Caco-2 (cell line): ENCODE data around the gene IFIT2. TPM values are rescaled to one million over a fixed set of nuclear protein-coding genes. Genes with fewer than 3 reads are reported as not detected.

ENCODE experiments used
- BruUV-seq: library from RNA; stranded (reverse); fragments of 400-500 nt; replicated peaks from 2 replicates; lab custom pipeline; 2021; lab: Mats Ljungman, UMichigan
- CTCF ChIA-PET: fragments of 300-600 bp; sonication (Branson Sonifier 250); formaldehyde crosslinking; loops from one replicate; lab custom pipeline; 2022; ENCODE audit warnings: antibody characterized with exemption; lab: Charles Lee
- POLR2A ChIA-PET: fragments of 300-600 bp; sonication (Branson Sonifier 250); formaldehyde crosslinking; loops from one replicate; lab custom pipeline; 2022; ENCODE audit warnings: antibody characterized with exemption; lab: Charles Lee
- DNase-seq, 2 experiments: peaks; one replicate each; pipeline versions ENCODE4 v3.0.0 to v3.0.0-alpha.2; 2020 to 2022
- H3K27me3 ChIP-seq: replicated peaks from 2 replicates; pipeline ENCODE4 v1.6.0; 2011; ENCODE audit warnings: low read length; ENCODE audit not compliant: control insufficient read depth, insufficient read depth
- H3K36me3 ChIP-seq: 2 replicates; pipeline ENCODE4 v1.5.1; 2011; ENCODE audit warnings: low read length; ENCODE audit not compliant: control insufficient read depth, insufficient read depth
- H3K4me1 ChIP-seq: fragments of 250-450 bp; sonication (Bioruptor Pico); 2 replicates; pipeline ENCODE4 v1.5.1; 2020; ENCODE audit warnings: mild to moderate bottlenecking
- H3K4me3 ChIP-seq: 2 replicates; pipeline ENCODE4 v1.5.1; 2011; ENCODE audit warnings: low read depth, mild to moderate bottlenecking, control low read depth, low read length
- H3K9me3 ChIP-seq: fragments of 250-450 bp; sonication (Bioruptor Pico); 2 replicates; pipeline ENCODE4 v1.5.1; 2020; ENCODE audit warnings: mild to moderate bottlenecking, moderate library complexity
- H3K27ac Mint-ChIP-seq: one replicate; pipeline ENCODE4 v1.8.0; 2022; ENCODE audit warnings: mixed read lengths; ENCODE audit not compliant: unreplicated experiment
- H3K27me3 Mint-ChIP-seq: one replicate; pipeline ENCODE4 v1.8.0; 2022; ENCODE audit warnings: mixed read lengths; ENCODE audit not compliant: insufficient read depth, unreplicated experiment
- H3K36me3 Mint-ChIP-seq: one replicate; pipeline ENCODE4 v1.8.0; 2022; ENCODE audit warnings: mild to moderate bottlenecking, mixed read lengths; ENCODE audit not compliant: insufficient read depth, unreplicated experiment
- H3K4me1 Mint-ChIP-seq: one replicate; pipeline ENCODE4 v1.8.0; 2022; ENCODE audit warnings: low read depth, mixed read lengths; ENCODE audit not compliant: unreplicated experiment
- H3K4me3 Mint-ChIP-seq: one replicate; pipeline ENCODE4 v1.8.0; 2022; ENCODE audit warnings: mild to moderate bottlenecking, moderate library complexity, mixed read lengths; ENCODE audit not compliant: unreplicated experiment
- H3K9me3 Mint-ChIP-seq: one replicate; pipeline ENCODE4 v1.8.0; 2022; ENCODE audit warnings: mixed read lengths; ENCODE audit not compliant: unreplicated experiment
- intact Hi-C: fragments of 100-400 bp; cut with micrococcal nuclease; formaldehyde crosslinking; loops from one replicate; pipeline ENCODE4 v1.10.0; 2022; ENCODE audit not compliant: unreplicated experiment
- total RNA-seq: library from RNA; stranded (reverse); gene quantifications from 2 replicates; pipeline ENCODE4 v1.2.3, GENCODE V29; 2022
- TF ChIP-seq, protein P1 (sequence below), 2 experiments: fragments of 200-600 bp in 1 of 2; IDR thresholded peaks; 1 replicate in 1 of 2; 2 replicates in 1 of 2; pipeline versions ENCODE4 v1.5.1 to v1.8.0; 2011 to 2022; ENCODE audit warnings: antibody characterized with exemption in 1 of 2, control low read depth in 1 of 2, inconsistent platforms in 1 of 2, low read depth in 1 of 2, low read length in 1 of 2, mild to moderate bottlenecking in 1 of 2, moderate library complexity in 1 of 2; ENCODE audit not compliant: insufficient read depth in 1 of 2, severe bottlenecking in 1 of 2, unreplicated experiment in 1 of 2

IFIT2 gene
- total RNA-seq, 1 experiment from 2014 or later: 0.43 TPM

DNA sequence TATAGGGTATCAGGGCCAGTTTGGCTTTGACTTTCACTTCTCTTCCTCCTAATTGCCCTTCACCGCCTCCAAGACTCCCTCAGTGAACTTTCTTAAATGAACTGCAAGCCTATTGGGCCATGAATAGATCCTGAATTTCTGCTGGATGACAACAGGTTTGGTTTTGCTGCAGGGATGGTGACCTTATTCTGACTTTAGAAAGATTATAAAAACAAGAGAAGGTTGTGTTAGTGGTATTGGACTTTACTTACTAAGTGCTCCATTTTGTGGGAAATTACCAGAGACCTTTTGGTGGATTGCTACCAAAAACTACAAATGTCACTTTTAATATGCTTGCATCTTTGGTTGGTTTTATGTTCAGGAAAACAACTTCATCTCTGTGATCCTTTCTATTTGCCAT, 38.8 kb upstream of the IFIT2 start:
- Mint-ChIP-seq H3K27ac (peak overlapping the region; percentile 24), H3K4me3 (no peak overlapping the region), H3K4me1 (peaks cover 20% of the 10 kb centered on the region), H3K36me3 (no peaks in the 10 kb centered on the region), H3K9me3 (no peaks in the 10 kb centered on the region), H3K27me3 (no peaks in the 10 kb centered on the region)
- ChIA-PET POLR2A (no interaction called here), CTCF (no interaction called here)
- DNase-seq: no peak
- TF ChIP-seq, protein P1, sequence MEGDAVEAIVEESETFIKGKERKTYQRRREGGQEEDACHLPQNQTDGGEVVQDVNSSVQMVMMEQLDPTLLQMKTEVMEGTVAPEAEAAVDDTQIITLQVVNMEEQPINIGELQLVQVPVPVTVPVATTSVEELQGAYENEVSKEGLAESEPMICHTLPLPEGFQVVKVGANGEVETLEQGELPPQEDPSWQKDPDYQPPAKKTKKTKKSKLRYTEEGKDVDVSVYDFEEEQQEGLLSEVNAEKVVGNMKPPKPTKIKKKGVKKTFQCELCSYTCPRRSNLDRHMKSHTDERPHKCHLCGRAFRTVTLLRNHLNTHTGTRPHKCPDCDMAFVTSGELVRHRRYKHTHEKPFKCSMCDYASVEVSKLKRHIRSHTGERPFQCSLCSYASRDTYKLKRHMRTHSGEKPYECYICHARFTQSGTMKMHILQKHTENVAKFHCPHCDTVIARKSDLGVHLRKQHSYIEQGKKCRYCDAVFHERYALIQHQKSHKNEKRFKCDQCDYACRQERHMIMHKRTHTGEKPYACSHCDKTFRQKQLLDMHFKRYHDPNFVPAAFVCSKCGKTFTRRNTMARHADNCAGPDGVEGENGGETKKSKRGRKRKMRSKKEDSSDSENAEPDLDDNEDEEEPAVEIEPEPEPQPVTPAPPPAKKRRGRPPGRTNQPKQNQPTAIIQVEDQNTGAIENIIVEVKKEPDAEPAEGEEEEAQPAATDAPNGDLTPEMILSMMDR (IDR thresholded peaks at IDR 0.05; ENCODE audit: insufficient read depth in 1 of 2, low read depth in 1 of 2, low read length in 1 of 2, severe bottlenecking in 1 of 2, unreplicated experiment in 1 of 2): no peak
- no peaks in the 10 kb centered on the region for H3K36me3 ChIP-seq
- peaks cover 35% of the 10 kb centered on the region for H3K4me1 ChIP-seq
- H3K9me3 ChIP-seq: peaks cover 9% of the 10 kb centered on the region; the same call in 1 of the 2 replicates
- no TSS peak for BruUV-seq
- intact Hi-C loops: no loop called here
- H3K4me3 ChIP-seq: no peak overlapping the region
- H3K27me3 ChIP-seq: no peaks in the 10 kb centered on the region

DNA sequence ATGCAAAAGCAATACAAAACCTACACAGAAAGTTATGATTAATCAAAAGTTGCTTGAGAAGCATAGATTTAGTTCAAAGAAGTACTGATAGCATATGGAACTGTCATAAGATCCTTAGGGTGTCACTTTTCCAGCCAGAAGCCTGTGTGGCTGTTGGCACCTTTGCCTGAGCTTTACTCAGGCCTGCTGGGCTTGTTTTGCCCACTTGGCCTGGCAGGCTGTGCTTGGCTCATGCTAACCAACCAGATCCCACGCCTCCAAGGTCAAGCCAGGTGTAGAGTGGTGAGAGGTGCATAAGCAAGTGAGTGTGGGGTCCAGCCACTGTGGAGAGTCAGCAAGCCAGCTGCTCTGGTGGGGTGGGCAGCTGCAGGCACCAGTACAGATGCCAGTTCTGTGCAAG, 38.3 kb upstream of the IFIT2 start:
- Mint-ChIP-seq H3K36me3 (no peaks in the 10 kb centered on the region), H3K27ac (peak overlapping the region; percentile 24), H3K27me3 (no peaks in the 10 kb centered on the region), H3K9me3 (no peaks in the 10 kb centered on the region), H3K4me3 (no peak overlapping the region), H3K4me1 (peaks cover 20% of the 10 kb centered on the region)
- CTCF ChIA-PET: no interaction called here
- Histone ChIP-seq H3K4me3 (no peak overlapping the region), H3K27me3 (no peaks in the 10 kb centered on the region), H3K9me3 (peaks cover 9% of the 10 kb centered on the region; the same call in 1 of the 2 replicates), H3K4me1 (peaks cover 35% of the 10 kb centered on the region), H3K36me3 (no peaks in the 10 kb centered on the region)
- DNase-seq: no peak
- POLR2A ChIA-PET: no interaction called here
- TF ChIP-seq, protein P1 (IDR thresholded peaks at IDR 0.05; ENCODE audit: insufficient read depth in 1 of 2, low read depth in 1 of 2, low read length in 1 of 2, severe bottlenecking in 1 of 2, unreplicated experiment in 1 of 2): no peak
- intact Hi-C loops: no loop called here
- no TSS peak for BruUV-seq

DNA sequence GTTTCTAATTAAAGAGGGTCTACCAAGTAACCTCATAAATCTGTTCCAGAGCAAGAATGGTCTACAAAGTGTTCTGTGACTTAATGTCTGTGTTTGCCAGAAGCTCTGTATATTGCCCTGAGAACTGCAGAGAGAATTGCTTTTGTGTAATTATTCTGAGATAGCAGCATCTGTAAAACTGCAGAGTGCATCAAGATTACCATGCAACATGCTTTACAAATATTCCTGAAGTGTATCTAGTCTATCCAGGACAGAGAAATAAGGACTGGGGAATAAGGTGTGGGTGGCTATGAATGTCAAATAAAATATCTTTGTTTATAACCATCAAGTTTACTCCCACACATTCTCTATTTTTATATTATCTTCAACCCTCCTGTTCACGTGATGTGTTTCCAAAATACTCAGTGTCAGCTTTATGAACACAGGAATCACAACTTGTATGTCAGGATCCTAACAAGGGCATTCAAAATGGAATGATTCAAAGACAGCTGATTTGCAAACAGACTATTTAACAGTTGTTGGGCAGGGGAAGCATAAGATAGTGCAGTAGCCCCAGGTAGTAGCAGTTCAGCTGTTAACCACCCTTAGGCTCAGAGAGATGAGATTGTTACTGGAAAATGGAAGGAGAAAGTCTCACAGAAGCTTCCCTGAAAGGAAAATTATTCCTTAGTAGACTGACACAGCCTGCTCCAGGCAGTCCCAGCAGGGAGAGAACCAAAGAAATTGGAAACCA, 35.0 kb upstream of the IFIT2 start:
- CTCF ChIA-PET: no interaction called here
- peaks cover 28% of the 10 kb centered on the region for H3K4me1 ChIP-seq
- TF ChIP-seq, protein P1 (IDR thresholded peaks at IDR 0.05; ENCODE audit: insufficient read depth in 1 of 2, low read depth in 1 of 2, low read length in 1 of 2, severe bottlenecking in 1 of 2, unreplicated experiment in 1 of 2): no peak
- no peak overlapping the region for H3K4me3 Mint-ChIP-seq
- no peaks in the 10 kb centered on the region for H3K27me3 ChIP-seq
- peaks cover 21% of the 10 kb centered on the region for H3K4me1 Mint-ChIP-seq
- no TSS peak for BruUV-seq
- H3K36me3 Mint-ChIP-seq: no peaks in the 10 kb centered on the region
- intact Hi-C loops: no loop called here
- H3K9me3 ChIP-seq: peaks cover 9% of the 10 kb centered on the region; the same call in 1 of the 2 replicates
- H3K36me3 ChIP-seq: no peaks in the 10 kb centered on the region
- DNase-seq: no peak
- POLR2A ChIA-PET: no interaction called here
- no peak overlapping the region for H3K27ac Mint-ChIP-seq
- no peak overlapping the region for H3K4me3 ChIP-seq
- no peaks in the 10 kb centered on the region for H3K9me3 Mint-ChIP-seq
- no peaks in the 10 kb centered on the region for H3K27me3 Mint-ChIP-seq
